Ishikawa (cell line): Measurements from ENCODE around the gene PBX2.

Source experiments
- CEBPB ChIP-seq: IDR thresholded peaks from 2 replicates; pipeline ENCODE4 v1.6.1; 2012
- CREB1 ChIP-seq: IDR thresholded peaks from 2 replicates; pipeline ENCODE4 v1.6.1; 2012; ENCODE audit warnings: low read depth
- EGR1 ChIP-seq: IDR thresholded peaks from 2 replicates; pipeline ENCODE4 v1.6.1; 2012
- EP300 ChIP-seq: IDR thresholded peaks from 2 replicates; pipeline ENCODE4 v1.6.1; 2012; ENCODE audit warnings: borderline replicate concordance
- FOXM1 ChIP-seq: IDR thresholded peaks from 2 replicates; pipeline ENCODE4 v1.6.1; 2012; ENCODE audit warnings: low read depth, borderline replicate concordance
- NFIC ChIP-seq: IDR thresholded peaks from 2 replicates; pipeline ENCODE4 v1.6.1; 2012
- RAD21 ChIP-seq: IDR thresholded peaks from 2 replicates; pipeline ENCODE4 v1.6.1; 2012; ENCODE audit warnings: low read depth
- TAF1 ChIP-seq: IDR thresholded peaks from 2 replicates; pipeline ENCODE4 v1.6.1; 2012; ENCODE audit warnings: low read depth, mild to moderate bottlenecking
- TCF12 ChIP-seq: IDR thresholded peaks from 2 replicates; pipeline ENCODE4 v1.6.1; 2012; ENCODE audit warnings: low read depth
- TEAD4 ChIP-seq: IDR thresholded peaks from 2 replicates; pipeline ENCODE4 v1.6.1; 2012
- USF1 ChIP-seq: IDR thresholded peaks from 2 replicates; pipeline ENCODE4 v1.6.1; 2012
- YY1 ChIP-seq: IDR thresholded peaks from 2 replicates; pipeline ENCODE4 v1.6.1; 2012; ENCODE audit warnings: low read depth
- ZBTB7A ChIP-seq: IDR thresholded peaks from 2 replicates; pipeline ENCODE4 v1.6.1; 2012; ENCODE audit warnings: low read depth
- TF ChIP-seq, protein P1 (sequence below): IDR thresholded peaks from 2 replicates; pipeline ENCODE4 v1.6.1; 2012; ENCODE audit warnings: low read depth, mild to moderate bottlenecking
- TF ChIP-seq, protein P2 (sequence below): IDR thresholded peaks from 2 replicates; pipeline ENCODE4 v1.6.1; 2012

The PBX2 gene

GRCh38 chr6:32224696-32225095 lies 34.7 kb upstream of the PBX2 start:
- TF ChIP-seq FOXM1 (no peak), TAF1 (no peak), TEAD4 (no peak), EGR1 (no peak), EP300 (no peak), TCF12 (no peak), CEBPB (no peak), ZBTB7A (no peak), NFIC (no peak), CREB1 (no peak), USF1 (no peak), YY1 (no peak), RAD21 (no peak)
- TF ChIP-seq, protein P1, sequence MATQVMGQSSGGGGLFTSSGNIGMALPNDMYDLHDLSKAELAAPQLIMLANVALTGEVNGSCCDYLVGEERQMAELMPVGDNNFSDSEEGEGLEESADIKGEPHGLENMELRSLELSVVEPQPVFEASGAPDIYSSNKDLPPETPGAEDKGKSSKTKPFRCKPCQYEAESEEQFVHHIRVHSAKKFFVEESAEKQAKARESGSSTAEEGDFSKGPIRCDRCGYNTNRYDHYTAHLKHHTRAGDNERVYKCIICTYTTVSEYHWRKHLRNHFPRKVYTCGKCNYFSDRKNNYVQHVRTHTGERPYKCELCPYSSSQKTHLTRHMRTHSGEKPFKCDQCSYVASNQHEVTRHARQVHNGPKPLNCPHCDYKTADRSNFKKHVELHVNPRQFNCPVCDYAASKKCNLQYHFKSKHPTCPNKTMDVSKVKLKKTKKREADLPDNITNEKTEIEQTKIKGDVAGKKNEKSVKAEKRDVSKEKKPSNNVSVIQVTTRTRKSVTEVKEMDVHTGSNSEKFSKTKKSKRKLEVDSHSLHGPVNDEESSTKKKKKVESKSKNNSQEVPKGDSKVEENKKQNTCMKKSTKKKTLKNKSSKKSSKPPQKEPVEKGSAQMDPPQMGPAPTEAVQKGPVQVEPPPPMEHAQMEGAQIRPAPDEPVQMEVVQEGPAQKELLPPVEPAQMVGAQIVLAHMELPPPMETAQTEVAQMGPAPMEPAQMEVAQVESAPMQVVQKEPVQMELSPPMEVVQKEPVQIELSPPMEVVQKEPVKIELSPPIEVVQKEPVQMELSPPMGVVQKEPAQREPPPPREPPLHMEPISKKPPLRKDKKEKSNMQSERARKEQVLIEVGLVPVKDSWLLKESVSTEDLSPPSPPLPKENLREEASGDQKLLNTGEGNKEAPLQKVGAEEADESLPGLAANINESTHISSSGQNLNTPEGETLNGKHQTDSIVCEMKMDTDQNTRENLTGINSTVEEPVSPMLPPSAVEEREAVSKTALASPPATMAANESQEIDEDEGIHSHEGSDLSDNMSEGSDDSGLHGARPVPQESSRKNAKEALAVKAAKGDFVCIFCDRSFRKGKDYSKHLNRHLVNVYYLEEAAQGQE: no peak
- TF ChIP-seq, protein P2, sequence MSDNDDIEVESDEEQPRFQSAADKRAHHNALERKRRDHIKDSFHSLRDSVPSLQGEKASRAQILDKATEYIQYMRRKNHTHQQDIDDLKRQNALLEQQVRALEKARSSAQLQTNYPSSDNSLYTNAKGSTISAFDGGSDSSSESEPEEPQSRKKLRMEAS: no peak

DNA sequence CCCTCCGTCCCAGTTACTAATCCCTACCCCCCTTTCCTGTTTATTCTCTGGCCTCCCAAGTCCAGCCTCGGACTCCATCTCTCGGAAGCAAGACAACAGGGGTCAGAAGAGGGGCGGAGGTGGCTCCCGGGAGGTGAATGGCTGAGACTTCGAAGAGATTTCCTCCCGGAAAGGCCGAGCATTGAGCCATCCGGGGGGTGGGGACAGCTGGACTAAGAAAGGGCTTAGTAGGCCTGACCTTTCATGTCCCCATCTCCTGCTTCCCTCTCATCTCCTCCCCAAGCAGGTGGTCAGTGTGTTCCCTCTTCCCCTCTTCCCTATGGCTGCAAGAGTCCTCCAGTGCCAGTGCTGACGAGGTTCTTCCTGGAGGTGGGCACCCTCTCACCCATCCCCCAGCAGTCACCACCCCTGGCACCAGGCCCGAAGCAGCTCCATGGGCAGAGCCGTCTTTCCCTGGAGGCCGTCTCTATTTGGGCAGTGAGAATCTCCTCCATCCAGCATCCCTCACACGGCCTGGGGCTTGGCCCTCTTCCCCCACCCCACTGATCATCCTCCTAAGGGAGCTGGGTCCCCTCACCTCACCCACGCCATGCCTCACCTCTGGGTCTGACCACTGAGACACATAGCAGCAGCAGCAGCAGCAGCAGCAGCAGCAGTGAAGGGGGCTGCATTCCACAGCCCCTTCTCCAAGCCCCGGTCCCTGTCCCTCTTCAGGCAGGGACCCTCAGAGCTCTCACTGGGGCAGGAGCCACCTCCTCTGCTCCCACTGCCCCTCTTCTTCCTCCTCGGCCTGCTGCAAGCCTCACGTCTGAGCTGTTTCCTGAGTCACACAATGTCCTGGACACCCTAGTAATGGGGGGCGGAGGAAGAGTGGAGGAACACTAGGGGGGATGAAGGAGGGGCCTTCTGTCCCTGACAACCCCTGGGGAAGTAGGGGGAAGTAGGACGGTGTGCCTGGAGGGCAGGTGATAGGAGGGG lies 33.5 kb upstream of the PBX2 start, which contains the start of gene NOTCH4:
Gene NOTCH4, minus strand, starts transcription at position 810 of the 978 bp plus-strand sequence. Its CDS starts 139 bp downstream, at position 671.
- no peak for TF ChIP-seq TEAD4
- no peak for TF ChIP-seq USF1
- no peak for TF ChIP-seq EP300
- no peak for TF ChIP-seq RAD21
- TF ChIP-seq, protein P2: no peak
- TF ChIP-seq CREB1: no peak
- no peak for TF ChIP-seq YY1
- no peak for TF ChIP-seq ZBTB7A
- TF ChIP-seq EGR1: no peak
- no peak for TF ChIP-seq FOXM1
- TF ChIP-seq TCF12: no peak
- TF ChIP-seq NFIC: no peak

GRCh38 chr6:32222333-32223230 lies 32.6 kb upstream of the PBX2 start:
- no peak for TF ChIP-seq CEBPB
- TF ChIP-seq NFIC: no peak
- TF ChIP-seq EP300: no peak
- no peak for TF ChIP-seq EGR1
- no peak for TF ChIP-seq USF1
- no peak for TF ChIP-seq TCF12
- no peak for TF ChIP-seq TAF1
- TF ChIP-seq, protein P2: no peak
- no peak for TF ChIP-seq FOXM1
- TF ChIP-seq, protein P1: no peak
- no peak for TF ChIP-seq YY1
- no peak for TF ChIP-seq ZBTB7A
- TF ChIP-seq CREB1: no peak
- no peak for TF ChIP-seq TEAD4
- TF ChIP-seq RAD21: no peak

- TF ChIP-seq TAF1 (no peak), CREB1 (no peak), TCF12 (no peak), TEAD4 (no peak), ZBTB7A (no peak), USF1 (no peak), EGR1 (no peak), EP300 (no peak), CEBPB (no peak), FOXM1 (no peak), YY1 (no peak), NFIC (no peak), RAD21 (no peak)
- TF ChIP-seq, protein P2: no peak
- TF ChIP-seq, protein P1: no peak
These were observed 30.0 kb upstream of the PBX2 start for GRCh38 chr6:32220021-32220420.
